Jurkat, Clone E6-1 (cell line): ENCODE data around the gene DOK7.

Source experiments
- DNase-seq: peaks from one replicate; pipeline ENCODE4 v3.0.0-alpha.2; 2011; ENCODE audit warnings: low read depth, low spot score
- H3K4me3 ChIP-seq: 2 replicates; pipeline ENCODE4 v1.5.1; 2011; ENCODE audit warnings: mild to moderate bottlenecking, low read length, control low read depth, moderate library complexity

Gene DOK7

DNA sequence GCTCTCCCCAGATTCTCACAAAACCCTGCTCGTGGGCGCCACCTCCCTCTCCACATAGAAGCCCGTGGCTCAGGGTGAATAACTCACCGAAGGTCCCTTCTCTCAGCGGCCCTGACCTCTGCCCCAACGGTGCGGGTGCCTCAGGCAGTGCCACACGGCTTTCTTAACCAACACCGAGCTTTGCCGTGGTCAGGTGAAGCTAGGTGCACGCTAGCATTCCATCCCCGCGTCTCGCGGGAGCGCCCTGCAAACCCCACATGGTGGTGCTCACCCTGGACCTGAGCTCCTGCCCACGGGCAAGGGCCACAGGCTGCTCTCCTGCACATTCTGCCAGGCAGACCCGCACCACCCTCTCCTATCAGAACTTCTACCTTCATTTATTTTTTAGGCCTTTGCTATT, 50.7 kb downstream of the DOK7 start:
- no peak for DNase-seq
- no peak overlapping the region for H3K4me3 ChIP-seq

DNA sequence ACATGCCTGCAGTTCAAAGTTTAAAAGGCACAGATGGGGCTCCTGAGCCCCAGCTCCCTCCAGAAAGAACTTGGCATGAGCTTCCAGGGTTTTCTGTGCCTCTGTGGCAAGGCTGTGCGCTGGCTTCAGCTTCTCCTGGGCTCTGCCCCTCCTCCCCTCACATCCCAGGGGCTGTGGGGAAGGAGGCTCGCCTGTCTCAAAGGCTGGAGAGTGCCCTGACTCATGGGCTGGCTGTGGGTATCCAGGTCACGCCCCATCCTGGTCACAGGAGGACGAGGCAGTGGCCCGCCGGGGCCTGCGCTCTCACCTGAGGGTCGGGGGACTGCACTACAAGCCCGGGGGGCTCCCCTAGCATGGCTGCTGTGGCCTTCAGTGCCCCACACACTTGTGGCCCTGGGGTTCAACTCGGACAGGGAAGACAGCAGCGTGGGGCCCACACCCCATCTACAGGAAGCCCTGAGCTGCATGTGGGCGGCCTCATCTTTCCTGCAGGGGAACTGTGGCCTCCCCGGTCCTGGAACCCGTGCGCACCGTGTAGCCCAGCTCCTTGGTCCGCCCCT, 51.2 kb downstream of the DOK7 start:
- no peak for DNase-seq
- no peak overlapping the region for H3K4me3 ChIP-seq

DNA sequence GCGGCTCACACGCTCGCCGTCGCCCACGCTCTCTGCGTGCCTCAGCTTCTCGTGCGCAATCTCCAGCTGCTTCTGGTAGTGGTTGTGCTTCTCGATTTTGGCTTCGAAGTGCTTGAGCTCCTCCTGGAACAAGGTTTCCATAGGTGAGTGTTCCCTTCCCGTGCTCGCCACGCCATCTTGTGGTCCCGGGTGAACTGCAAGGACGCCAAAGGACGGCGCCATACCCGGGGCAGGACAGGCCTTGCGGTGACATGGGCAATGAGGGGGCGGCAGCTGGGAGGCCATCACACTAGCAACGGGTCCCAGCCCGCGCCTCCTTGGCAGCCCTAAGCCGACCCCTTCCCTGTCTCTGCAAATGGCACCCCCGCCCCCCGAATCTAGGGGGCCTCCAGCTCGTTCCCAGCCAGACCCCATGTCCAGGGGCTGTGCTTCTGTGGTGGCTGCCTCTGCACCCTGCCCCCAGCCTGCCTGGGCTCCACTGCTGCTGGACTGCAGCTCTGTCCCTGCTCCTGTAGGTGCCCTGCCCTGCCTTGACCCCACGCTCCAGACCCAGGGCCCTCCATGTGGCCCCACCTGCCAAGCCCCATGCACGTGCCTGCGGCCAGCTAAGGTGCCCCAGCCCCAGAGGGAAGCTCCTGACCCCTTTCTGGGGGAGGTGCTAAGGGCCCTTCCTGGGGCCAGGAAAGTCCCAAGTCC, 51.8 kb downstream of the DOK7 start:
- no peak overlapping the region for H3K4me3 ChIP-seq
- DNase-seq = no peak

DNA sequence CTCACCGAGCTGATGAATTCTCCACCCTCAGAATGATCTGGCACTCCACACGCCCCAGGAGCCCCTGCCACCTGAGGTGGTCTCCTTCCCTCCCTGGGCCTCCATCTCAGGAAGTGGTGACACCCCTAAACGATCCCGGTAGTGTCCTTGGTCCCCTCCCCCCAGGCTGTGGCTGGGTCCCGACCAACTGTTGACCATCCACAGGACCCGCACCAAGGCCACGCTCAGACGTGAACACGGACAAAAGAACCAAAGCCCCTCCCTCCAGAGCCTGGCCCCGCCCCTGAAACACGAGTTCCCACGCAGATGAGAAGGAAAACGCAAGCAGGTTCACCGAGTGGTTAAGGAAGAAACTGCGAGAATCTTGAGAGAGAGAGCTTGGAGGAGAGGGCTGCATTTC, 52.5 kb downstream of the DOK7 start:
- no peak for DNase-seq
- no peak overlapping the region for H3K4me3 ChIP-seq

DNA sequence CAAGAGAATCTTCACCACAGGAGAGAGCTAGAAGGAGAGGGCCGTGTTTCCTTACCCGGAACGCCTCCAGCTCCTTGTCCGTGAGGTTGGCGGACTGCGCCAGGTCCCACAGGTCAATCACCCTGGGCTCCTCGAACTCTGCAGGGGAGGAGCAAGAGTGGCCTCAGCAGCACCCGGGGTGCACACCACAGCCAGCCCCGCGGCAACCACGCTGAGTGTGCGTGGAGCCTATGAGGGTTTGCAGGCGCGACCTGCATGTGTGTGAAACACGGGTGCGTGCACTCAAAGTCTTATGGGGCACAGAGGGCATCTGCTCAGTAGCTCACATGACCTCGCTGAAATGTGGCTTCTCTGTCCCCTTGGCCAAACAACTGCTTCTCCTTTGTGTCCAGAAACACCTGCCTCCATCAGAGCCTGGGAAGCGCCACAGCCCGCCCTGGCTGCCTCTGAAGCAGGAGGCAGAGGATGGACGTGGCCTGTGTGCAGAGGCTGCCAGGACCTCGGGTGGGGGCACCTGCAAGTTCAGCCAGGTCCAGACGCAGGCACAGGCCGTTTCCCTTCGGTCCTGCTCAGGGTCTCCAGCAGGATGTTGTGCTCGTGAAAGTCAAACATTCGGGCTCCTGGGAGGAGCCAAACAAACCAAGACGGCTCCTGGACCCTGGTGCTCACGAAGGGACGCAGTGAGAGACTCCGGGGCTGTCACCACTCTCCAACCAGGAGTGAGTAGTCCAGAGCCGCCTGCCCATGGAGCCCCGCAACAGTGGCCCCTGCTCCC, 53.1 kb downstream of the DOK7 start:
- H3K4me3 ChIP-seq = no peak overlapping the region
- DNase-seq = no peak

DNA sequence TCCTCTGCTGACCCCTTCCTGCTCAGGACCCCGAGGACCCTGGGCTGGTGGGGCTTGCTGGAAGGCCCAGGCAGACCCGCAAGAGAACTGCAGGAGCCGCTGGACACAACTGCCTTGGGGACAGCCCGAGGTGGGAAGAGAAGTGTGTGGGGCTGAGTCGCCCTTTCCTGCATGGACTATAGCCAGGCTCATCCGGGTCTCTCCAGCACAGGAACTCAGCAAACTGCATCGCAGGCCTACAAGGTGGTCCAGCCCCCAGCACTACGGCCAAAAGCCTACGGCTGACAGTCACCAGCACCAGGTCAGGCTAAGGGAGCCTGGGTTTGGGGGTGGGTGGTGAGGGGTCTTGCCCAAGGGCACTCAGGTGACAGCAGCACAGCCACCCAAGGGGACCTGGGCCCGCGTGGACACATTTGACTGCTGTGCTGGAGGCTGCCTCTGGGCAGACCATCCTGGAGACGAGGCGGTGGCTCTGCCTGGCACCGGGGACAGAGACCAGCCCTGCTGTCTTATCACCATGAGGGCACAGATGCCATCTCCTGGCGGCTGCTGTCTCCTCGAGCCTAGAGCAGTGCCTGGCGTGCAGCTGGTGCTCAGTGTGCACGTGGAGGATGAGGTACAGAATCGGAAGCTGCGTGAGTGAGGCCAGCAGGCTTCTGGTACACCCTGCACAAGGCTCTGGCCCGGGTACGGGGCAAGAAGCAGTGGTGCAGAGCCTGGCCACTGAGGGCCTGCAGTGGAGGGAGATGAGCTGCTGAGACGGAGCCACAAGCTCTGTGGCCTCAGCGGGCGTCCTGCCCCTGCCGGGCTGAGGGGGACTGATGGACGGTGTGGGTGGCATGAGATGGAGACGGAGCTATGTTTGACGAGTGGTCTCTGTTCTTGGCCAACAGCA, 54.0 kb downstream of the DOK7 start:
- no peak overlapping the region for H3K4me3 ChIP-seq
- no peak for DNase-seq

DNA sequence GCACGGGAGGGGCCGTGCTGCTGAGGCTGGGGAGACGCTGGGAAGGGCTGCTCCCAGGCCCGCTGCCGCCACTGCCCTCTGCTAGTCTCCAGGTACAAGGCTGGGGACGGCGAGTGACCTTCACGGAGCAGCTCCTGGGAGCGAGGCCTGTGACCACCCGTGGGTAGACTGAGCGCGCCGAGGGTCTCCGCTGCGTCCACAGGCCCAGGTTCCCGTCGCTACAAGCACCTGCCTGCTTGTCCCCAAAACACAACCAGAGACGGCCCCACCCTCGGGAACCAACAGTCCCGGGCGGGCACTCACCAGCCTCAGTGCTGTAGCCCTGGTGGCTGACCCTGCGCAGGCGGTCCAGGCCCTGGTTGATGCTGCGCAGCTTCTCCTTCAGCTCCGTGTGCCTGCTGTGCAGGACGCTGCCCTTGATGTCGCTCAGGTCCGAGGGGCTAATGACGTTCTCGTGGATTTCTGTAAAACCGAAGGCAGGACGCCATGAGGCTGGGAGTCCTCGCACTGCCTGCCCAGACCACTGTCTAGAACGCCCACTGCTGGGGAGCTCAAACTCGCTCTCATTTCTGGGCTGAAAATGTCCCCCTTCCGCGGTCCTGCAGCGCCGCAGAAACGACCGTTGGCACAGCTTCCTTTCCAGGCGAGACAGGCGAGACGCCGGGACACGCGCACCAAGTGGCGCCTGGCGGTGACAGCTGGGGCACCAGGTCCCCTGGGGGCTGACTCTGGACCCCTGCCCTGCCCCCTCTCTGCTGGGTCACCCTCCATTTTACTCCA, 54.8 kb downstream of the DOK7 start:
- no peak overlapping the region for H3K4me3 ChIP-seq
- no peak for DNase-seq

DNA sequence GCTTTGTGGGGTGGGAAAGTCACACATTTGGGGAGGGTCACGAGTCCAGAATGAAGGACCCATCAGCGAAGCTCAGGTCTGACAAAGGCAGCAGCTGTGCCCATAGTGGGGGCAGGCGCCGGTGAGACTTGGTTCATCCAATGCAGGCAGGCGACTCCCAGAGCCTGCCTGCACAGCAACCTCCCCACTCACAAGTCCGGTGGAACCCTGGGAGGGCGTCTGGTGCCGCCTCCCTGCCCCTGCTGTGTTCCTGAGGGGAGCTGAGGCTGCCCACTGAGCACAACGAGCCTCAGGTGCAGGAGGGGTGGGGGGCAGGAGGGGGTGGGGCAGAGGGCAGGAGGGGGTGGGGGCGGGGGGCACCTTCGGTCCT, 55.4 kb downstream of the DOK7 start:
- DNase-seq = no peak
- no peak overlapping the region for H3K4me3 ChIP-seq

DNA sequence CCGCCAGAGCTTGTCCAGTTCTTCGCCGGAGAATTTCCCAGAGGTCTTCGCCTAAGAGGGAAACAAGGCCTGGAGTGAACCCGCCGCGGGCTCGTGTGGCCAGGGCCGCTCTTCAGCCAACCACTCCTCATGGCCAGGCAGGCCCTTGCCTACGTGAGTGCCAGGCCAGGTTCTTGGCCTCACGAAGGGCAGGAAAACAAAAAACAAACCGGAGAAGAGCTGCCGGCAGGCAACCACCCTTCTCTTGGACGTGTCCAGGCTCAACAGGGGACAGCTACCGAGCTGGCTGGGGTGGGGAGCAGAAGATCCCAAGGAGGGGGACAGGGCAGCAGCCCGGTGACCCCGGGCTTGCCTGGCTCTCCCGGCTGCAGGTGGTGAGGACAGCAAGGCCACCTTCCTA, 55.8 kb downstream of the DOK7 start:
- no peak for DNase-seq
- H3K4me3 ChIP-seq = no peak overlapping the region

DNA sequence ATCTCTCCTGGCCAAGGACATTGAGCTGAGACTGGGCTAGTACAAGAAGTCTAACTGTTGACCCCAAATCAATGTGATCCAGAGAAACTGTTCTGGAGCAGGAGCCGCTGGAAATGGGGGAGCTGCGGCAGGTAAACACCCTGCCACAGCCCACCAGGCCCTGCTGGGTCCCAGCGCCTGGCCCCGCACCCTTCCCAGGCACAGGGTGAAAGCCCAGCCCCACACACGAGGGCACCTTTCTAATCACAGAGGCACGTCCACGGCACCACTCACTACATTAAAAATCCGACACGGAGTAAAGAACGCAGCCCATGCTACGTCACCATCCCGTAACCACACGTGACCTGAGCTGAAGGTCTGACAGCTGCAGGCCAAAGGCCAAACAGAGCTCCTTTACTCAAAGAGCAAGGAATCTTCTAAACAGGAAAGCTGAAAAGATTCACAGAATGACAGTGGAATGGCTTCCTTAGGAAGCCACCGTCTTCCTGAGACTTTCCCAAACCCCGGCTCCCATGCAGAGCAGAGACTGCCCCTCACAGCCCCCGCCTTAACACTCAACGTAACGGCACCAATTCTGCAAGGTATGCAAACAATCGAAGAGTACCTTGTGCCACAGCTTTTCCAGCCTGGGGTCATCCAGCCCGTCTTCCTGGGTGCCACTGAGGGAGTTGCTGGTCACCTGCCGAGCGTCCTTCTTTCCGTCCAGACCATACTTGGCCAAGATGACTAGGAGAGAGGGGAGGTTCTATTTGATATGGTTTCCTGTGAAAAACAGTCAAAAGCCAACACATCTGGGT, 56.6 kb downstream of the DOK7 start:
- H3K4me3 ChIP-seq = no peak overlapping the region
- DNase-seq = no peak

DNA sequence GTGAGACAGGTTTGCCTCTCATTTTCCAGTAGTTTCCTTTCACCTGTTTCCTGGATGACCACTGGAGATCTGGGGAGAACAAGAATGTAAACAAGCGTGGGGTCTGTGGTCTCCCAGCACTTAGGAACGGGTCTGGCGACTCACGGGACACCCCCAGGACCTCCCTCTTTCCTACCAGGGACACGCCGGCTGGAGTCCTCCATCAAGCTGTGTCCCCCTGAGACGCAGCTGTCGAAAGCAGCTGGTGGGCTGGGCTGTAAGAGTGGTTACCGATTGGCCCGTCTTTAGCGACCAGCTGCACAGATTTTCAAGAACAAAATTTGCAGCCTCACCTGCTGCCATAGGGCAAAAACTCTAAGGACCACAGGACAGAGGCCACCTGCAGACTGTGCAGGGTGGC, 57.2 kb downstream of the DOK7 start:
- H3K4me3 ChIP-seq = no peak overlapping the region
- DNase-seq = no peak

DNA sequence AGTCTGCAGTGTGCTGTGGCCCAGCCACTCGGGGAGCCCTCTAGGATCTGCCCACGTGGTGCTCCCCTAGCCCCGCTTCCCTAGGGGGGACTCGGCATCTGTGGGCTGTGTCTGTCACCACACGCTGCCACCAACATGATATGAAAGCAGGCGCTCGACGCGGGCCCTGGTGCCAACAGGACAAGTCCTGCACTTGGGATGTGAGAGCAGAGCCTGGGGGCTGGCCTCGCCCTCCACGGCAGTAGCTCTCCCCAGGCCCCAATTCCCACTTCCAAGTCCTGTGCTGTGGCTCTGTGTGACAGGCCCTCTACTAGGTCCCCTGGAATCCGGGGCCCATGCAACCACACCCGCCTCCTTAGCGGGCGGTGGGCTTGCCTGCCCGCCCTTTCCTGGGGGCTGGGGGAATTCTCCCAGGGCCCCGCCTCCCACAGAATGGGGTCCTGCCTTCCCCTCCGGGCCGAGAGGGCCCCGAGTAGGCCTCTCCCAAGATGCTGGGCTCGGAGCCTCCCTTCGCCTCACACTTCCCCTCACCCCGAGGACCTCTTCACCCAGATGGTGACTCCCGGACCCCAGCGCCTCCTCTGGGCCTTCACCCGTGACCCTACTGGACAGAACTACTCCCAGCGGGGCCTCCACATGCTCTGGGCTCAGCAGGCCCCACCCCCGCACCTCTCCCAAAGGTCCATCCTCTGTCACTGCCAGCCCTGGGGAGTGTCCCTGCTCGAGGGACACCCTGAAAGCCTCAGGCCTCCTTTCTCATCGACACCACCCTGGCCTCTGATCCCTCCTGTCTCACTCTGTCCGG, 57.9 kb downstream of the DOK7 start:
- H3K4me3 ChIP-seq = no peak overlapping the region
- DNase-seq = no peak

DNA sequence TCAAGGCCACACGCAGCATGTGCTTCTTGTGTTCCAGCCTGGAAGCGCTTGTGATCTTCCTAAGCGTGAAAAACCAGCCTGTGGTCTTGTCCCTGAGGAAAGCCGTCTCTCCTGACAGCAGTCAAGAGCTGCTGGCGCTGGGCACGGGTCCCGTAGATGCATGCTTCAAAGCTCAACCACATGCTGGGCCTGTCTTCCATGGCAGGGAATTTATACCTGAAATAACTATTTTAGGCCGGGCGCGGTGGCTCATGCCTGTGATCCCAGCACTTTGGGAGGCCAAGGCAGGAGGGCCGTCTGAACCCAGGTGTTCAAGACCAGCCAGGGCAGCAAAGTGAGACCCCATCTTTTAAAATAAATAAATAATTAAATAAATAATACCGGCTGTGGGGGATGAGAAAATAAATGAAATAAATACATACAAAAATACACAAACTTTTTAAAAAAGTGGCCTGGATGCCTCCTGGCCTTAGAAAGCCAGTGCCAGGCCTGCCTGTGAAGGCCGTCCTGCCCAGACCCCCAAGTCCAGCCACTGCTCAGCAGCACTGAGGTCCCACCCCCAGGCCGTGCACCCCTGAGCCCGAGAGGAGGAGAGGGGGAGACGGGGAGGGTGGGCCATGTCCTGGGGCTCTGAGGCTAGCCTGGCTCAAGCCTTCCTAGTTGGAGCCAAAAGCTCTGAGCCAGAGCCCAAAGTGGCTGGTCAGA, 58.7 kb downstream of the DOK7 start:
- no peak for DNase-seq

DNA sequence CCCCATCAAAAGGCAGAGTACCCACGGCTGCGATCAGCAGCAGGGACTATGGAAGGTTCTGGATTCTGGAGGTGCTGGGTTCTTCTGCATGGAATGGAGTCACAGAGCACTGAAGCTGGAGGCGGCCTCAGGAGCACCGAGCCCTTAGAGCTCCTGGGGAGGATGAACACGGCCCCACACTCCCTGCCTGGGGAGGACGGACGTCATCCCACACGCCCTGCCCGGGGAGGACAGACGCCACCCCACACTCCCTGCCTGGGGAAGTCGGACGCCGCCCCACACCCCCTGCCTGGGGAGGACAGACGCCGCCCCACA, 59.2 kb downstream of the DOK7 start:
- no peak for DNase-seq
- H3K4me3 ChIP-seq = no peak overlapping the region

More for the DNA sequence above, 58.7 kb downstream of the DOK7 start:
- H3K4me3 ChIP-seq = no peak overlapping the region

DNA sequence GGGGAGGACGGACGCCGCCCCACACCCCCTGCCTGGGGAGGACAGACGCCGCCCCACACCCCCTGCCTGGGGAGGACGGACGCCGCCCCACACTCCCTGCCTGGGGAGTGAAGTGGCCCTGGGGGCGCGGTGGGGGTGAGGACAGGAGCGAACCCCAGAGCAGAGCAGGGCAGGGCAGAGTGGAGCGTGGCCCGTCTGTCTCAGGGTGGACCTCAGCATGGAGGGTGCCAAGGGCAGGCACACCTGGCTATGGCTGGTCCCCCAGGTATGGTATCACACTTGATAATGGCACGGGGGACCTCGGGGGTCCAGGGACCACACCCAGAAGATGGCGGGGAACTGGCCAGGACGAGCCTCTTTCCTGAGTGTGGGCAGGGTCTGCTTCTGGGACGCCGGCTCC, 59.5 kb downstream of the DOK7 start:
- no peak for DNase-seq
- H3K4me3 ChIP-seq = no peak overlapping the region

DNA sequence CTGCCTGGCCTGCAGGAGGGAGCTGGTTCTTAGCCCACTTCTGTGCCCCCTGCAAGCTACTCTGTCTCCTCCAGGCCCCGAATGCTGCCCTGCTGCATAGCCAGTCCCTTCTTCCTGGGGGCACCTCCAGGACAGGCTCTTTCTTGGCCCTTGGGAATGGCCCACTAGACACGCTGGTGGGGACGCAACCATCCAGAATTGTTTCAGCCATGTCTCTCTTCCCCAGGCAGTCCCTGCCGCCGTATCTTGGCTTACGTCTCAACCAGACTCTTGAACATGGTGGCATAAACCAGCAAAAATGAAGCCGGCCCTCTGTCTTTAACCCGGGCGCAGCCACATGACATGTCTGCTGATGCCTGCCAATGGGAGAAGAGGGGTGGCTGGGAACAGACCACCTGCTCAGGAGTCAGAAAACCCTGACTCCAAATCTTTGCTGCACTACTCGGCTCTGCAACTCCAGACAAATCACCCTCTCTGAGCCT, 60.1 kb downstream of the DOK7 start:
- no peak for DNase-seq
- H3K4me3 ChIP-seq = no peak overlapping the region

DNA sequence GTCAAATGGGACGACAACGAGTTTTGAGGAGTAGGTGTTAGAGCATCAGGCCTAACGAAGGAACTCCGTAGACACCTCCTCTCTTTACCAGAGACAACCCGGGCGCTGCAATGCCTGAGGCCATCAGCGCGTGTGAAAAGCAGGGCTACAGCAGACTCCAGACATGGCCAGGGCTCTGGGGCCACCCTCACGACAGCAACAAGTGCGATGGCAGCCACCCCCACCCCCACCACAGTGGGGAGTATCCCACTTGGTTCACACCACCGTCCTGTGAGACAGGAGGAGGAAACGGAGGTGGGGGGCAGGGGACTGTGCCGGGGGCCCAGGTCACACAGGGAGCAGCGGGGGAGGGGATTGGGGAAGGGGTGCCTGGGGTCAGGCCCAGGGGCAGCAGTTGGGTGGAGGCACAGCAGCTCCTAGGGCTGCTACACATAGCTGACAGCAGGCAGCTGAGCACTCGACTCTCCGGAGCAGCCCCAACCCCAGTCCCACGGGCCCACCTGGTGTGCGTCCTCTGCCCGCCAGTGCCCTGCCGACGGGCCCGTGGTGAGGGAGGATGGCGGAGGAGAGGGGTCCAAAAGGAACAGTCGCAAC, 60.6 kb downstream of the DOK7 start:
- no peak for DNase-seq
- H3K4me3 ChIP-seq = no peak overlapping the region
